ENCODE measurements around the gene KCNF1. TPM values are rescaled to one million over a fixed set of nuclear protein-coding genes. Genes with fewer than 3 reads are reported as not detected.

The KCNF1 gene
- polyA plus RNA-seq, 6 donors from 2014 or later: not detected

GRCh38 chr2:10963155-10963554, 51.4 kb downstream of the KCNF1 start:
- Mint-ChIP-seq H3K27me3 (peaks cover 11 to 23% (median 22%) of the 10 kb centered on the region in 3 donors), H3K4me3 (no peak overlapping the region), H3K9me3 (no peaks in the 10 kb centered on the region), H3K4me1 (no peaks in the 10 kb centered on the region), H3K27ac (no peak overlapping the region), H3K36me3 (no peaks in the 10 kb centered on the region)
- ATAC-seq (ENCODE audit: low read depth in 2 of 2): no peak
- no peak for DNase-seq

Other genes with a start within 250 kb of the KCNF1 start
- gene NOL10, start 222.0 kb upstream of the KCNF1 start, polyA plus RNA-seq (ENCODE audit: low read depth in 6 of 6): 10 to 100 TPM; 13.2 to 28.9 (median 21.0) TPM
- 1 to 10 TPM in 1 of 6 donors, under 1 TPM in 5; 0.12 to 3.9 (median 0.47) TPM for gene ATP6V1C2, start 190.3 kb upstream of the KCNF1 start, polyA plus RNA-seq (ENCODE audit: low read depth in 6 of 6)
- 100 to 1,000 TPM; 117 to 178 (median 138) TPM for gene PDIA6, start 99.1 kb upstream of the KCNF1 start, polyA plus RNA-seq (ENCODE audit: low read depth in 6 of 6)
- gene SLC66A3, start 243.5 kb downstream of the KCNF1 start, polyA plus RNA-seq (ENCODE audit: low read depth in 6 of 6): 10 to 100 TPM; 40.3 to 85.1 (median 43.9) TPM

Data from naive B cell (primary cell).